ENCODE measurements around the gene ANO1. TPM values are rescaled to one million over a fixed set of nuclear protein-coding genes. Genes with fewer than 3 reads are reported as not detected.

ANO1 gene
- total RNA-seq, 1 donor from 2014 or later, result under 0.01 TPM

- no peak for DNase-seq
Observed at GRCh38 chr11:70054004-70054403, 24.1 kb upstream of the ANO1 start.

GRCh38 chr11:70055444-70055843, 22.7 kb upstream of the ANO1 start:
- no peak for DNase-seq

- no peak for DNase-seq
Observed at GRCh38 chr11:70057080-70057479, 21.0 kb upstream of the ANO1 start.

GRCh38 chr11:70059971-70060370, 18.1 kb upstream of the ANO1 start:
- no peak for DNase-seq

- DNase-seq, result no peak
Observed at GRCh38 chr11:70060611-70061293, 17.4 kb upstream of the ANO1 start.

GRCh38 chr11:70061734-70062133, 16.4 kb upstream of the ANO1 start:
- no peak for DNase-seq

GRCh38 chr11:70063121-70063520, 15.0 kb upstream of the ANO1 start:
- DNase-seq, result no peak

- DNase-seq, result no peak
Observed at GRCh38 chr11:70063555-70063954, 14.6 kb upstream of the ANO1 start.

- DNase-seq, result no peak
Observed at GRCh38 chr11:70064008-70064725, 13.9 kb upstream of the ANO1 start.

- DNase-seq, result no peak
Observed at GRCh38 chr11:70064726-70065317, 13.3 kb upstream of the ANO1 start.

GRCh38 chr11:70065318-70066135, 12.6 kb upstream of the ANO1 start:
- no peak for DNase-seq

GRCh38 chr11:70066136-70066520, 12.0 kb upstream of the ANO1 start:
- no peak for DNase-seq

GRCh38 chr11:70066628-70067027, 11.5 kb upstream of the ANO1 start:
- DNase-seq, result no peak

GRCh38 chr11:70067036-70067435, 11.1 kb upstream of the ANO1 start:
- no peak for DNase-seq

- no peak for DNase-seq
Observed at GRCh38 chr11:70067591-70068341, 10.4 kb upstream of the ANO1 start.

- DNase-seq, result no peak
Observed at GRCh38 chr11:70068345-70068744, 9.8 kb upstream of the ANO1 start.

- no peak for DNase-seq
Observed at GRCh38 chr11:70068950-70069349, 9.2 kb upstream of the ANO1 start.

- no peak for DNase-seq
Observed at GRCh38 chr11:70070706-70071105, 7.4 kb upstream of the ANO1 start.

GRCh38 chr11:70071996-70072395, 6.1 kb upstream of the ANO1 start:
- DNase-seq, result no peak

GRCh38 chr11:70072461-70072860, 5.7 kb upstream of the ANO1 start:
- DNase-seq, result no peak

- DNase-seq, result peak; percentile 39
Observed at GRCh38 chr11:70072861-70073755, 5.0 kb upstream of the ANO1 start.
